DOHH2 (cell line): ENCODE measurements around the gene MRPL41.
"Not testable (repeated sequence)": the region's sequence is repeated elsewhere in the genome, so short reads cannot be mapped to it uniquely, and the experiment has no call there.

Experiments
- EZH2phosphoT487 ChIP-seq: fragments of 200-600 bp; sonication (generic); IDR thresholded peaks from 2 replicates; pipeline ENCODE4 v1.6.1; 2017; ENCODE audit warnings: borderline replicate concordance, mild to moderate bottlenecking, antibody characterized with exemption, low read length, moderate library complexity, mixed read lengths
- TF ChIP-seq, protein P1 (sequence below): fragments of 200-600 bp; sonication (generic); IDR thresholded peaks from one replicate; pipeline ENCODE4 v1.5.1; 2014; ENCODE audit warnings: antibody characterized with exemption, mild to moderate bottlenecking, low read depth, low read length; ENCODE audit not compliant: poor library complexity, severe bottlenecking

DNA sequence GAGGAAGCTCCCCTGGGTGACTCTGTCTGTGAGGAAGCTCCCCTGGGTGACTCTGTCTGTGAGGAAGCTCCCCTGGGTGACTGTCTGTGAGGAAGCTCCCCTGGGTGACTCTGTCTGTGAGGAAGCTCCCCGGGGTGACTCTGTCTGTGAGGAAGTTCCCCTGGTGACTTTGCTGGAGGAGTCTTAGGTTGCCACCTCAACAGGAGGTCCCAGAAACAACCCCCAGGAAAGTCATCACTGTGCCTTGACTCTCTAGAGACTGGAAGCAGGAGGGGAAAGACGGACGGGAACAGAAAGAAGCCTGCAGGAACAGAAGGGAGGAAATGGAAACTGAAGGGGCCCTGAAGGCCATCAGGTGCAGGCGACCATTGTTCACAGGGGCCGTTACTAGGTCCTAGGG lies 16.8 kb downstream of the MRPL41 start:
- TF ChIP-seq, protein P1, sequence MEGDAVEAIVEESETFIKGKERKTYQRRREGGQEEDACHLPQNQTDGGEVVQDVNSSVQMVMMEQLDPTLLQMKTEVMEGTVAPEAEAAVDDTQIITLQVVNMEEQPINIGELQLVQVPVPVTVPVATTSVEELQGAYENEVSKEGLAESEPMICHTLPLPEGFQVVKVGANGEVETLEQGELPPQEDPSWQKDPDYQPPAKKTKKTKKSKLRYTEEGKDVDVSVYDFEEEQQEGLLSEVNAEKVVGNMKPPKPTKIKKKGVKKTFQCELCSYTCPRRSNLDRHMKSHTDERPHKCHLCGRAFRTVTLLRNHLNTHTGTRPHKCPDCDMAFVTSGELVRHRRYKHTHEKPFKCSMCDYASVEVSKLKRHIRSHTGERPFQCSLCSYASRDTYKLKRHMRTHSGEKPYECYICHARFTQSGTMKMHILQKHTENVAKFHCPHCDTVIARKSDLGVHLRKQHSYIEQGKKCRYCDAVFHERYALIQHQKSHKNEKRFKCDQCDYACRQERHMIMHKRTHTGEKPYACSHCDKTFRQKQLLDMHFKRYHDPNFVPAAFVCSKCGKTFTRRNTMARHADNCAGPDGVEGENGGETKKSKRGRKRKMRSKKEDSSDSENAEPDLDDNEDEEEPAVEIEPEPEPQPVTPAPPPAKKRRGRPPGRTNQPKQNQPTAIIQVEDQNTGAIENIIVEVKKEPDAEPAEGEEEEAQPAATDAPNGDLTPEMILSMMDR: not testable (repeated sequence)
- TF ChIP-seq EZH2phosphoT487: not testable (repeated sequence)
